ENCODE measurements around the gene ERBB4. TPM values are rescaled to one million over a fixed set of nuclear protein-coding genes. Genes with fewer than 3 reads are reported as not detected.

Gene ERBB4
- total RNA-seq, 3 donors from 2014 or later: 1.6 to 53.1 (median 18.4) TPM

DNA sequence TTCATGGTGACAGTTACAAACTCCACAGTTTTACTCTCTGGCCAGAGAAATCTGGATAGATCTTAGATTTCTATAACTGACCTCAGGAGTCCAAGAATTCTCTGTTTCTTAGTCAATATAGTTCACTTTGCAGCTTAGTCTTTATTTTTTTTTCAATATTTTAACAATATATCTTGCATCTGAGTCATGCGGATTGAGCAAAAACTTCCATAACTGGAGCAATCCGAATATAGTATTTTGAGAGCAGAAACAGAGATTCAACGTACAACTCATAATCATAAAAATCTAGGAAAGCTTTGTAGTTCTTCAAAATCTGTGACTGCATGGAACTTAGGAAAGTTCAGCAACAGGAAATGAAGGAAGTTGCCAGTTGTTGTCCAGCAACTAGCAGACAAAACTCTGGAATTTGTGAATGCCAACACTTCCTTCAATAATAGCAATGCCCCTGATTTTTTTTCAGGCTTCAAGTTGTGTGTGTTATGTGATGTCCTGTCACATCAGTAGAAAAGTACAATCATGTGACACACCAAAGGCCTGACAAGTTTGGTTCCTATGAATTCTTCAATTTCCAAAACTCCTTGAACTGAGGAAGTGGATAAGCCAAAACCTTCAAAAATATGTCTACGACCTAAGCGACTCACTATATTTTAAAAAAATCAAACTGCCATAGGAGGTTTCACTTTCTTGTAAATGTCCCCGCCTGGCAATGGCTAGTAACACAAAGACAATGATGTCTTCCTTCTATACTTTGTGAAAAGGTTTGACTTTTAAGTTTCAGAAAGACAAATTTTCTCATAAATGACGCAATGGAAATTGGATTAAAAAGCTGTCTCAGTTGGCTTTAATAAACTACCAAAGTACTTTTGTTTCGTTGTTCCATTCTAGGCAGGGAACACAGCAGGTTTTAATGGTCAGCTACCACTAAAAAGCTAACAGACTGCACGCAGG lies 510.6 kb downstream of the ERBB4 start:
- Histone ChIP-seq H3K9me3 (no peaks in the 10 kb centered on the region), H3K4me1 (no peaks in the 10 kb centered on the region), H3K36me3 (no peaks in the 10 kb centered on the region), H3K27ac (no peak overlapping the region), H3K4me3 (no peak overlapping the region), H3K27me3 (no peaks in the 10 kb centered on the region)
- DNase-seq (ENCODE audit: low spot score in 2 of 2): no peak
- intact Hi-C loops (cut with DNase I; ENCODE audit: low total_unique reads): no loop called here
- TF ChIP-seq POLR2AphosphoS5 (IDR thresholded peaks at IDR 0.05) (no peak), POLR2A (IDR thresholded peaks at IDR 0.05) (no peak)
- TF ChIP-seq, protein P1, sequence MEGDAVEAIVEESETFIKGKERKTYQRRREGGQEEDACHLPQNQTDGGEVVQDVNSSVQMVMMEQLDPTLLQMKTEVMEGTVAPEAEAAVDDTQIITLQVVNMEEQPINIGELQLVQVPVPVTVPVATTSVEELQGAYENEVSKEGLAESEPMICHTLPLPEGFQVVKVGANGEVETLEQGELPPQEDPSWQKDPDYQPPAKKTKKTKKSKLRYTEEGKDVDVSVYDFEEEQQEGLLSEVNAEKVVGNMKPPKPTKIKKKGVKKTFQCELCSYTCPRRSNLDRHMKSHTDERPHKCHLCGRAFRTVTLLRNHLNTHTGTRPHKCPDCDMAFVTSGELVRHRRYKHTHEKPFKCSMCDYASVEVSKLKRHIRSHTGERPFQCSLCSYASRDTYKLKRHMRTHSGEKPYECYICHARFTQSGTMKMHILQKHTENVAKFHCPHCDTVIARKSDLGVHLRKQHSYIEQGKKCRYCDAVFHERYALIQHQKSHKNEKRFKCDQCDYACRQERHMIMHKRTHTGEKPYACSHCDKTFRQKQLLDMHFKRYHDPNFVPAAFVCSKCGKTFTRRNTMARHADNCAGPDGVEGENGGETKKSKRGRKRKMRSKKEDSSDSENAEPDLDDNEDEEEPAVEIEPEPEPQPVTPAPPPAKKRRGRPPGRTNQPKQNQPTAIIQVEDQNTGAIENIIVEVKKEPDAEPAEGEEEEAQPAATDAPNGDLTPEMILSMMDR (IDR thresholded peaks at IDR 0.05): no peak

DNA sequence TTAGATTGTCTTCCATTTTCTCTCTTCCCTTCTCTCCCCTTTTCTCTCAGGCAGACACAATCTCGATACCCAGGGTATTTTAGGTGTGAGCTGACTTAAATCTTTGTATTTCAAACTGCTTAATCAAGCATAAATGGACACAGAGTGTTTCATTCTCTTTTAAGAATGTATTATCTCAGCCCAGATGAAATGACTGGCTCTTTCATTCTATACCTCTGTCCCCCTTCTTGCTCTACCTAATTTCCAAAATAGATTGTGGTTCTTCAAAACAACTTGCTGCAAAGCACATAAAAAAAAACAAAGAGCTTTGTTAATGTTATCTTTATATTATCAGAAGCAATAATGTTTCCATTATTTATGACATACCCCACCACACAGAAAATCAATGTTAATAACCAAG lies 514.6 kb downstream of the ERBB4 start:
- no peak for DNase-seq (ENCODE audit: low spot score in 2 of 2)
- intact Hi-C loops (cut with DNase I; ENCODE audit: low total_unique reads): no loop called here
- Histone ChIP-seq H3K27ac (no peak overlapping the region), H3K27me3 (no peaks in the 10 kb centered on the region), H3K9me3 (no peaks in the 10 kb centered on the region), H3K4me3 (no peak overlapping the region), H3K36me3 (no peaks in the 10 kb centered on the region), H3K4me1 (no peaks in the 10 kb centered on the region)
- TF ChIP-seq POLR2AphosphoS5 (IDR thresholded peaks at IDR 0.05) (no peak), POLR2A (IDR thresholded peaks at IDR 0.05) (no peak)
- TF ChIP-seq, protein P1 (IDR thresholded peaks at IDR 0.05): no peak

DNA sequence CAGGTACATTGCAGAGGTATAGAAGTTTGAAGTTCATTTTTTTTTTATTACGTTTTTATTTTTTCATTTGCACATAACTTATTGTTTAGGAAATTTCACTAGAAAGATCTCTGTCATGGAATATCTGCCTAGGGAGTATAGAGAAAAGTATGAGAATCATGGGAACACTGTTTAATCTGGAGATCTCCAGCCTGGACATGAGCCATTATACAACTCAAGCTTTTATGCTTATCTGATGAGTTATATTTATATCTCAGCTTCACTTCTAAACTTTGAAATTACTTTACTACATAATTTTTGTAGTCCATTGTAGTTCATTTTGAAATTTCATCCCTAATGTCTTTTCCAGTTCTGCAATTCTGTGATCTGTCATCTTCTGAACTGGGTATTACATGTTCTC lies 515.6 kb downstream of the ERBB4 start:
- TF ChIP-seq POLR2A (IDR thresholded peaks at IDR 0.05): no peak
- TF ChIP-seq, protein P1 (IDR thresholded peaks at IDR 0.05): no peak
- TF ChIP-seq POLR2AphosphoS5 (IDR thresholded peaks at IDR 0.05): no peak
- Histone ChIP-seq H3K27me3 (no peaks in the 10 kb centered on the region), H3K36me3 (no peaks in the 10 kb centered on the region), H3K4me3 (no peak overlapping the region), H3K27ac (no peak overlapping the region), H3K9me3 (no peaks in the 10 kb centered on the region), H3K4me1 (no peaks in the 10 kb centered on the region)
- DNase-seq (ENCODE audit: low spot score in 2 of 2): no peak
- intact Hi-C loops (cut with DNase I; ENCODE audit: low total_unique reads): no loop called here

DNA sequence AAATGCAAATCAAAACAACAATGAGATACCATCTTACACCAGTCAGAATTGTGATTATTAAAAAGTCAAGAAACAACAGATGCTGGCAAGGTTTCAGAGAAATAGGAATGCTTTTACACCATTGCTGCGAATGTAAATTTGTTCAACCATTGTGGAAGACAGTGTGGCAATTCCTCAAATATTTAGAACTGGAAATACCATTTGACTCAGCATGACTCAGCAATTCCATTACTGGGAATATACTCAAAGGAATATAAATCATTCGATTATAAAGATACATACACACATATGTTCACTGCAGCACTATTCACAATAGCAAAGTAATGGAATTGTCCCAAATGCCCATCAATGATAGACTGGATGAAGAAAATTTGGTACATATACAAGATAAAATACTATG lies 516.7 kb downstream of the ERBB4 start:
- TF ChIP-seq, protein P1 (IDR thresholded peaks at IDR 0.05): no peak
- TF ChIP-seq POLR2AphosphoS5 (IDR thresholded peaks at IDR 0.05) (no peak), POLR2A (IDR thresholded peaks at IDR 0.05) (no peak)
- intact Hi-C loops (cut with DNase I; ENCODE audit: low total_unique reads): no loop called here
- Histone ChIP-seq H3K27ac (no peak overlapping the region), H3K4me3 (no peak overlapping the region), H3K36me3 (no peaks in the 10 kb centered on the region), H3K27me3 (no peaks in the 10 kb centered on the region), H3K4me1 (no peaks in the 10 kb centered on the region), H3K9me3 (no peaks in the 10 kb centered on the region)
- no peak for DNase-seq (ENCODE audit: low spot score in 2 of 2)

DNA sequence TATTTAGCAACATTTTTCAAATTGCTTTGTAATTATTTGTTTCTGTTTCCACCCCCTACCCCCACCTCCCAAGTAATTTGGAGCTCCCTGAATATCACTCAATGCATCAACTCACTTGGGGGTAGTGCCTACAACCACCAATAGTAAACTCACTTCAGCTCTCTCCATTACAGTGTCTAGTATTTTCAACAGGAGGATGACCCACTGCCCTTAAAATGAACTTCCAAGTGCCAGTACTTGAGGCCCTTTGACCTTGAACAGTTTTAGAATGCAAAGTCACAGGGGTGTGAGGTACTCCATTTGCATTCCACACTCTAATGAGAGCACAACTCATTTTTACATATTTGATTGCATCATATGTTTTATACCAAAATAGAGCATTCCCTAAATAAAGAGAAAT lies 523.0 kb downstream of the ERBB4 start:
- Histone ChIP-seq H3K27ac (no peak overlapping the region), H3K36me3 (no peaks in the 10 kb centered on the region), H3K4me3 (no peak overlapping the region), H3K9me3 (no peaks in the 10 kb centered on the region), H3K27me3 (no peaks in the 10 kb centered on the region), H3K4me1 (no peaks in the 10 kb centered on the region)
- no peak for DNase-seq (ENCODE audit: low spot score in 2 of 2)
- intact Hi-C loops (cut with DNase I; ENCODE audit: low total_unique reads): no loop called here
- no peak for TF ChIP-seq POLR2A (IDR thresholded peaks at IDR 0.05)
- no peak for TF ChIP-seq POLR2AphosphoS5 (IDR thresholded peaks at IDR 0.05)
- TF ChIP-seq, protein P1 (IDR thresholded peaks at IDR 0.05): no peak

All from breast epithelium (tissue), 4 donors.